ENCODE results near the gene HSPG2. TPM values are rescaled to one million over a fixed set of nuclear protein-coding genes. Genes with fewer than 3 reads are reported as not detected.

The HSPG2 gene
- total RNA-seq, 1 donor = 265 TPM

- Histone ChIP-seq H2AFZ (ENCODE audit: low read length) (no peak overlapping the region), H4K20me1 (ENCODE audit: insufficient read depth, low read length) (peaks cover 19% of the 10 kb centered on the region), H3K36me3 (ENCODE audit: insufficient read depth, low read length) (peaks cover 70% of the 10 kb centered on the region), H3K27me3 (ENCODE audit: insufficient read depth, low read length) (no peaks in the 10 kb centered on the region), H3K27ac (ENCODE audit: low read depth, low read length) (no peak overlapping the region), H3K4me1 (ENCODE audit: insufficient read depth, low read length) (peaks cover 3% of the 10 kb centered on the region), H3K4me2 (ENCODE audit: insufficient read depth, low read length) (no peak overlapping the region), H3K4me3 (ENCODE audit: insufficient read depth, low read length) (no peak overlapping the region), H3K79me2 (ENCODE audit: insufficient read depth, low read length) (no peaks in the 10 kb centered on the region), H3K9me3 (ENCODE audit: low read depth, low read length) (no peaks in the 10 kb centered on the region)
- no peak for TF ChIP-seq CTCF (IDR thresholded peaks at IDR 0.05; ENCODE audit: extremely low read depth, low read depth, low read length)
- DNase-seq (ENCODE audit: insufficient read length, low spot score, missing footprints) = peak; percentile 90
These were observed 114.8 kb downstream of the HSPG2 start for GRCh38 chr1:21822349-21822748.

- TF ChIP-seq CTCF (IDR thresholded peaks at IDR 0.05; ENCODE audit: extremely low read depth, low read depth, low read length) = no peak
- peaks cover 63% of the 10 kb centered on the region for H3K36me3 ChIP-seq (ENCODE audit: insufficient read depth, low read length)
These were observed 115.6 kb downstream of the HSPG2 start for GRCh38 chr1:21821385-21822019.

GRCh38 chr1:21820597-21821232 is 116.4 kb downstream of the HSPG2 start:
- no peak for TF ChIP-seq CTCF (IDR thresholded peaks at IDR 0.05; ENCODE audit: extremely low read depth, low read depth, low read length)
- no peaks in the 10 kb centered on the region for H3K79me2 ChIP-seq (ENCODE audit: insufficient read depth, low read length)
- H2AFZ ChIP-seq (ENCODE audit: low read length) = no peak overlapping the region
- peaks cover 19% of the 10 kb centered on the region for H4K20me1 ChIP-seq (ENCODE audit: insufficient read depth, low read length)
- DNase-seq (ENCODE audit: insufficient read length, low spot score, missing footprints) = peak; percentile 35
- H3K4me3 ChIP-seq (ENCODE audit: insufficient read depth, low read length) = no peak overlapping the region
- H3K9me3 ChIP-seq (ENCODE audit: low read depth, low read length) = no peaks in the 10 kb centered on the region
- H3K36me3 ChIP-seq (ENCODE audit: insufficient read depth, low read length) = peaks cover 57% of the 10 kb centered on the region
- no peaks in the 10 kb centered on the region for H3K27me3 ChIP-seq (ENCODE audit: insufficient read depth, low read length)
- no peak overlapping the region for H3K27ac ChIP-seq (ENCODE audit: low read depth, low read length)
- no peak overlapping the region for H3K4me2 ChIP-seq (ENCODE audit: insufficient read depth, low read length)
- peaks cover 12% of the 10 kb centered on the region for H3K4me1 ChIP-seq (ENCODE audit: insufficient read depth, low read length)

More at GRCh38 chr1:21821385-21822019, 115.6 kb downstream of the HSPG2 start:
- H3K4me1 ChIP-seq (ENCODE audit: insufficient read depth, low read length) = peaks cover 11% of the 10 kb centered on the region
- no peak overlapping the region for H2AFZ ChIP-seq (ENCODE audit: low read length)
- no peak overlapping the region for H3K4me2 ChIP-seq (ENCODE audit: insufficient read depth, low read length)
- peaks cover 19% of the 10 kb centered on the region for H4K20me1 ChIP-seq (ENCODE audit: insufficient read depth, low read length)
- no peaks in the 10 kb centered on the region for H3K27me3 ChIP-seq (ENCODE audit: insufficient read depth, low read length)
- H3K27ac ChIP-seq (ENCODE audit: low read depth, low read length) = no peak overlapping the region
- DNase-seq (ENCODE audit: insufficient read length, low spot score, missing footprints) = peak; percentile 80
- no peaks in the 10 kb centered on the region for H3K79me2 ChIP-seq (ENCODE audit: insufficient read depth, low read length)
- H3K9me3 ChIP-seq (ENCODE audit: low read depth, low read length) = no peaks in the 10 kb centered on the region
- H3K4me3 ChIP-seq (ENCODE audit: insufficient read depth, low read length) = no peak overlapping the region

- H3K79me2 ChIP-seq (ENCODE audit: insufficient read depth, low read length) = no peaks in the 10 kb centered on the region
- peaks cover 10% of the 10 kb centered on the region for H4K20me1 ChIP-seq (ENCODE audit: insufficient read depth, low read length)
- H3K36me3 ChIP-seq (ENCODE audit: insufficient read depth, low read length) = peaks cover 38% of the 10 kb centered on the region
- no peaks in the 10 kb centered on the region for H3K9me3 ChIP-seq (ENCODE audit: low read depth, low read length)
- no peak overlapping the region for H3K4me3 ChIP-seq (ENCODE audit: insufficient read depth, low read length)
- no peak overlapping the region for H3K4me2 ChIP-seq (ENCODE audit: insufficient read depth, low read length)
- H3K27ac ChIP-seq (ENCODE audit: low read depth, low read length) = no peak overlapping the region
- no peaks in the 10 kb centered on the region for H3K27me3 ChIP-seq (ENCODE audit: insufficient read depth, low read length)
- no peak for TF ChIP-seq CTCF (IDR thresholded peaks at IDR 0.05; ENCODE audit: extremely low read depth, low read depth, low read length)
- peak; percentile 97 for DNase-seq (ENCODE audit: insufficient read length, low spot score, missing footprints)
- H2AFZ ChIP-seq (ENCODE audit: low read length) = no peak overlapping the region
- peaks cover 14% of the 10 kb centered on the region for H3K4me1 ChIP-seq (ENCODE audit: insufficient read depth, low read length)
These were observed 118.5 kb downstream of the HSPG2 start for GRCh38 chr1:21818656-21819055.
